Measurements from ENCODE around the gene LZTR1. TPM values are rescaled to one million over a fixed set of nuclear protein-coding genes. Genes with fewer than 3 reads are reported as not detected.

Gene LZTR1
- total RNA-seq, 2 experiments from 2014 or later, result 48.4 to 51.3 TPM

GRCh38 chr22:21028277-21029251 lies 46.5 kb downstream of the LZTR1 start:
- no peaks in the 10 kb centered on the region for H3K9me3 Mint-ChIP-seq
- peaks cover 21 to 28% of the 10 kb centered on the region in 2 experiments for H3K27me3 ChIP-seq (ENCODE audit: control insufficient read depth in 1 of 2, insufficient read depth in 2 of 2, low read length in 2 of 2)
- peaks cover 10% of the 10 kb centered on the region for H3K4me1 Mint-ChIP-seq (ENCODE audit: low read depth)
- no peak overlapping the region for H3K4me3 ChIP-seq (ENCODE audit: low read length)
- H3K27ac Mint-ChIP-seq, result no peak overlapping the region
- ATAC-seq (ENCODE audit: poor library complexity) (no peak), DNase-seq (no peak)
- H3K36me3 ChIP-seq (ENCODE audit: insufficient read depth, low read length), result no peaks in the 10 kb centered on the region
- no peak overlapping the region for H3K4me3 Mint-ChIP-seq
- intact Hi-C loops (cut with DNase I, micrococcal nuclease), result no loop called here
- H3K27ac ChIP-seq (ENCODE audit: low read depth in 1 of 2, low read length in 2 of 2), result no peak overlapping the region
- H3K27me3 Mint-ChIP-seq, result peaks cover 26% of the 10 kb centered on the region
- H3K36me3 Mint-ChIP-seq (ENCODE audit: low read depth), result no peaks in the 10 kb centered on the region
- H3K4me1 ChIP-seq (ENCODE audit: insufficient read depth, low read length), result peaks cover 22% of the 10 kb centered on the region
- TF ChIP-seq CTCF (IDR thresholded peaks at IDR 0.05), result no peak
- H3K9me3 ChIP-seq (ENCODE audit: control insufficient read depth in 1 of 2, insufficient read depth in 1 of 2, low read length in 2 of 2), result peaks cover 0 to 10% of the 10 kb centered on the region in 2 experiments
- ChIA-PET POLR2A (no interaction called here), CTCF (no interaction called here)

GRCh38 chr22:21029486-21030025 lies 47.5 kb downstream of the LZTR1 start:
- Histone ChIP-seq H3K4me1 (ENCODE audit: insufficient read depth, low read length) (peaks cover 22% of the 10 kb centered on the region), H3K27me3 (ENCODE audit: control insufficient read depth in 1 of 2, insufficient read depth in 2 of 2, low read length in 2 of 2) (peaks cover 24 to 31% of the 10 kb centered on the region in 2 experiments), H3K4me3 (ENCODE audit: low read length) (no peak overlapping the region), H3K36me3 (ENCODE audit: insufficient read depth, low read length) (no peaks in the 10 kb centered on the region), H3K9me3 (ENCODE audit: control insufficient read depth in 1 of 2, insufficient read depth in 1 of 2, low read length in 2 of 2) (peaks cover 0 to 10% of the 10 kb centered on the region in 2 experiments), H3K27ac (ENCODE audit: low read depth in 1 of 2, low read length in 2 of 2) (no peak overlapping the region)
- POLR2A ChIA-PET, result no interaction called here
- CTCF ChIA-PET, result no interaction called here
- H3K4me1 Mint-ChIP-seq (ENCODE audit: low read depth), result peaks cover 10% of the 10 kb centered on the region
- intact Hi-C loops (cut with DNase I, micrococcal nuclease), result no loop called here
- H3K4me3 Mint-ChIP-seq, result no peak overlapping the region
- ATAC-seq (ENCODE audit: poor library complexity) (no peak), DNase-seq (no peak)
- H3K9me3 Mint-ChIP-seq, result no peaks in the 10 kb centered on the region
- H3K36me3 Mint-ChIP-seq (ENCODE audit: low read depth), result no peaks in the 10 kb centered on the region
- H3K27ac Mint-ChIP-seq, result no peak overlapping the region
- peaks cover 26% of the 10 kb centered on the region for H3K27me3 Mint-ChIP-seq
- TF ChIP-seq CTCF (IDR thresholded peaks at IDR 0.05), result no peak

DNA sequence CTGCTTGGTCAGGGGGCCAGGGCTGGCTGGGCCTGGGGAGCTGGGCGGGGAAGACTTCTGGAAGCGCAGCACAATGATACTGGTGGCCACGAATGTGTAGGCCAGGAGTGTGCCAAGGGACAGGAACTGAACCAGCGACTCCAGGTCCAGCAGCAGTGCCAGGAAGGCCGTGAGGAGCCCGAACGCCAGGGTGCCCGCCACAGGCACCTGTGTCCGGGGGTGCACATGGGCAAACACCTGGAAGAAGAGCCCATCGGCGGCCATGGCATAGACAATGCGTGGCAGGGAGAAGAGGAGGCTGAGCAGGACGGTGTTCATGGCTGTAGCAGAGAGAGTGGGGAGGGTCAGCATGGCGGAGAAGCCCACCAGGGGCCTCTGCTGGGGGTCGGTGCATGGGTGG lies 47.9 kb downstream of the LZTR1 start:
- no peaks in the 10 kb centered on the region for H3K36me3 Mint-ChIP-seq (ENCODE audit: low read depth)
- intact Hi-C loops (cut with DNase I, micrococcal nuclease), result no loop called here
- CTCF ChIA-PET, result no interaction called here
- POLR2A ChIA-PET, result no interaction called here
- Histone ChIP-seq H3K36me3 (ENCODE audit: insufficient read depth, low read length) (no peaks in the 10 kb centered on the region), H3K4me1 (ENCODE audit: insufficient read depth, low read length) (peaks cover 21% of the 10 kb centered on the region), H3K4me3 (ENCODE audit: low read length) (no peak overlapping the region), H3K27me3 (ENCODE audit: control insufficient read depth in 1 of 2, insufficient read depth in 2 of 2, low read length in 2 of 2) (peaks cover 24 to 31% of the 10 kb centered on the region in 2 experiments), H3K27ac (ENCODE audit: low read depth in 1 of 2, low read length in 2 of 2) (no peak overlapping the region), H3K9me3 (ENCODE audit: control insufficient read depth in 1 of 2, insufficient read depth in 1 of 2, low read length in 2 of 2) (peaks cover 0 to 10% of the 10 kb centered on the region in 2 experiments)
- ATAC-seq (ENCODE audit: poor library complexity) (no peak), DNase-seq (no peak)
- H3K9me3 Mint-ChIP-seq, result no peaks in the 10 kb centered on the region
- no peak for TF ChIP-seq CTCF (IDR thresholded peaks at IDR 0.05)
- H3K27ac Mint-ChIP-seq, result no peak overlapping the region
- H3K4me1 Mint-ChIP-seq (ENCODE audit: low read depth), result peaks cover 7% of the 10 kb centered on the region
- no peak overlapping the region for H3K4me3 Mint-ChIP-seq
- peaks cover 26% of the 10 kb centered on the region for H3K27me3 Mint-ChIP-seq

Measured in CD4-positive, alpha-beta T cell (primary cell).